Fibroblast of lung (primary cell): ENCODE results near the gene CASD1.

Source experiments
- EZH2 ChIP-seq: IDR thresholded peaks from 2 replicates; pipeline ENCODE4 v1.5.1; 2012; ENCODE audit warnings: low read length, control low read depth, mild to moderate bottlenecking; ENCODE audit errors: missing control alignments
- TF ChIP-seq, protein P1 (sequence below), 2 donors: IDR thresholded peaks in 1 of 2; conservative IDR thresholded peaks in 1 of 2; 1 replicate in 1 of 2; 2 replicates in 1 of 2; pipeline ENCODE4 v1.5.1; 2011 to 2012; ENCODE audit warnings: low read length in 2 of 2, control low read depth in 1 of 2, inconsistent platforms in 1 of 2, low read depth in 1 of 2, mild to moderate bottlenecking in 1 of 2

DNA sequence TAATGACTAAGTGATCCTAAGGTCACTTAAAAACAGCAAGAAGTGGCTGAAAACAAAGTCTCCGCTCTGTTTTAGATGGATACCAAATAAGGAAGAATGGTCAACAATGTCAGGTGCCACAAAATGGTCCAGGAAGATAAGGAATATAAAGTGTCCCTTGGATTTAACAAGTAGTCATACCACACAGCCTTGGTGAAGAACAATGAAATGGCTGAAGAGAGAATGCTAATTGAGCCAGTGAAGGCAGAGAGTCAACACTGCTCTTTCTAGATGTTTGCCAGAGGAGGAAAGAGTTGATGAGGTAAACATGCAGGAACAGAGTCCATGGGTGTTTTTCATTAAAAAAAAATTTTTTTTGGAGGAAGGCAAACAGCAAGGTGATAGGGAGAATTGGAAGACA lies 2.1 kb upstream of the CASD1 start:
- TF ChIP-seq, protein P1, sequence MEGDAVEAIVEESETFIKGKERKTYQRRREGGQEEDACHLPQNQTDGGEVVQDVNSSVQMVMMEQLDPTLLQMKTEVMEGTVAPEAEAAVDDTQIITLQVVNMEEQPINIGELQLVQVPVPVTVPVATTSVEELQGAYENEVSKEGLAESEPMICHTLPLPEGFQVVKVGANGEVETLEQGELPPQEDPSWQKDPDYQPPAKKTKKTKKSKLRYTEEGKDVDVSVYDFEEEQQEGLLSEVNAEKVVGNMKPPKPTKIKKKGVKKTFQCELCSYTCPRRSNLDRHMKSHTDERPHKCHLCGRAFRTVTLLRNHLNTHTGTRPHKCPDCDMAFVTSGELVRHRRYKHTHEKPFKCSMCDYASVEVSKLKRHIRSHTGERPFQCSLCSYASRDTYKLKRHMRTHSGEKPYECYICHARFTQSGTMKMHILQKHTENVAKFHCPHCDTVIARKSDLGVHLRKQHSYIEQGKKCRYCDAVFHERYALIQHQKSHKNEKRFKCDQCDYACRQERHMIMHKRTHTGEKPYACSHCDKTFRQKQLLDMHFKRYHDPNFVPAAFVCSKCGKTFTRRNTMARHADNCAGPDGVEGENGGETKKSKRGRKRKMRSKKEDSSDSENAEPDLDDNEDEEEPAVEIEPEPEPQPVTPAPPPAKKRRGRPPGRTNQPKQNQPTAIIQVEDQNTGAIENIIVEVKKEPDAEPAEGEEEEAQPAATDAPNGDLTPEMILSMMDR (conservative IDR thresholded peaks at IDR 0.05 in 1 of 2, IDR thresholded peaks at IDR 0.05 in 1 of 2; ENCODE audit: low read depth in 1 of 2, low read length in 2 of 2): no peak
- TF ChIP-seq EZH2: no peak
